ENCODE results near the gene SESTD1.
"Not testable (repeated sequence)": the region's sequence is repeated elsewhere in the genome, so short reads cannot be mapped to it uniquely, and the experiment has no call there.

The SESTD1 gene

GRCh38 chr2:179250848-179251504 lies 13.7 kb downstream of the SESTD1 start:
- no peak for TF ChIP-seq CTCF (IDR thresholded peaks at IDR 0.05; ENCODE audit: borderline replicate concordance, control extremely low read depth, extremely low read depth, insufficient read depth, missing control alignments)
- in situ Hi-C loops (cut with MboI; ENCODE audit: low sequenced_read_pairs, unreplicated experiment) = no loop called here
- DNase-seq (ENCODE audit: low spot score) = no peak

GRCh38 chr2:179250095-179250494 lies 14.5 kb downstream of the SESTD1 start:
- no peak for DNase-seq (ENCODE audit: low spot score)
- in situ Hi-C loops (cut with MboI; ENCODE audit: low sequenced_read_pairs, unreplicated experiment) = no loop called here
- TF ChIP-seq CTCF (IDR thresholded peaks at IDR 0.05; ENCODE audit: borderline replicate concordance, control extremely low read depth, extremely low read depth, insufficient read depth, missing control alignments) = no peak

GRCh38 chr2:179248024-179248348 lies 16.6 kb downstream of the SESTD1 start:
- in situ Hi-C loops (cut with MboI; ENCODE audit: low sequenced_read_pairs, unreplicated experiment) = no loop called here
- no peak for TF ChIP-seq CTCF (IDR thresholded peaks at IDR 0.05; ENCODE audit: borderline replicate concordance, control extremely low read depth, extremely low read depth, insufficient read depth, missing control alignments)
- DNase-seq (ENCODE audit: low spot score) = no peak

- DNase-seq (ENCODE audit: low spot score) = no peak
- in situ Hi-C loops (cut with MboI; ENCODE audit: low sequenced_read_pairs, unreplicated experiment) = no loop called here
- TF ChIP-seq CTCF (IDR thresholded peaks at IDR 0.05; ENCODE audit: borderline replicate concordance, control extremely low read depth, extremely low read depth, insufficient read depth, missing control alignments) = no peak
These were observed 17.2 kb downstream of the SESTD1 start for GRCh38 chr2:179247318-179248023.

- DNase-seq (ENCODE audit: low spot score); in situ Hi-C loops (cut with MboI; ENCODE audit: low sequenced_read_pairs, unreplicated experiment): not testable (repeated sequence)
These were observed 18.8 kb downstream of the SESTD1 start for GRCh38 chr2:179245843-179246242.

- DNase-seq (ENCODE audit: low spot score) = no peak
- TF ChIP-seq CTCF (IDR thresholded peaks at IDR 0.05; ENCODE audit: borderline replicate concordance, control extremely low read depth, extremely low read depth, insufficient read depth, missing control alignments) = no peak
- in situ Hi-C loops (cut with MboI; ENCODE audit: low sequenced_read_pairs, unreplicated experiment) = no loop called here
These were observed 21.6 kb downstream of the SESTD1 start for GRCh38 chr2:179243046-179243445.
